Effector memory CD8-positive, alpha-beta T cell (primary cell): Measurements from ENCODE around the gene SRI.
"Not testable (repeated sequence)": the region's sequence is repeated elsewhere in the genome, so short reads cannot be mapped to it uniquely, and the experiment has no call there.

Experiments used
- ATAC-seq: fragments of 150-1000 bp; cut with Tn5 transposase; replicated peaks from 2 replicates; pipeline ENCODE4 v1.10.0; 2021; ENCODE audit warnings: mild to moderate bottlenecking, moderate library complexity
- DNase-seq, 3 experiments: peaks; one replicate each; pipeline ENCODE4 v3.0.0; 2021
- H3K27ac Mint-ChIP-seq, 2 donors: one replicate each; pipeline ENCODE4 v1.8.0; 2022; ENCODE audit warnings: mild to moderate bottlenecking in 2 of 2, mixed read lengths in 2 of 2, moderate library complexity in 2 of 2
- H3K27me3 Mint-ChIP-seq, 2 donors: one replicate each; pipeline ENCODE4 v1.8.0; 2022; ENCODE audit warnings: mixed read lengths in 2 of 2
- H3K36me3 Mint-ChIP-seq: one replicate; pipeline ENCODE4 v1.8.0; 2022; ENCODE audit warnings: mild to moderate bottlenecking, moderate library complexity, mixed read lengths; ENCODE audit not compliant: insufficient read depth
- H3K4me1 Mint-ChIP-seq, 2 donors: one replicate each; pipeline ENCODE4 v1.8.0; 2022; ENCODE audit warnings: low read depth in 2 of 2, mixed read lengths in 2 of 2
- H3K4me3 Mint-ChIP-seq, 2 donors: one replicate each; pipeline ENCODE4 v1.8.0; 2022; ENCODE audit warnings: mild to moderate bottlenecking in 2 of 2, mixed read lengths in 2 of 2, moderate library complexity in 2 of 2
- H3K9me3 Mint-ChIP-seq, 2 donors: one replicate each; pipeline ENCODE4 v1.8.0; 2022; ENCODE audit warnings: mixed read lengths in 2 of 2
- total RNA-seq, 9 experiments: gene quantifications; one replicate each; lab custom pipeline; 2026; lab: John Stamatoyannopoulos, UW

SRI gene, protein sequence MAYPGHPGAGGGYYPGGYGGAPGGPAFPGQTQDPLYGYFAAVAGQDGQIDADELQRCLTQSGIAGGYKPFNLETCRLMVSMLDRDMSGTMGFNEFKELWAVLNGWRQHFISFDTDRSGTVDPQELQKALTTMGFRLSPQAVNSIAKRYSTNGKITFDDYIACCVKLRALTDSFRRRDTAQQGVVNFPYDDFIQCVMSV
- total RNA-seq: 20.8 to 98.4 (median 58.9) reads per million in 9 experiments

DNA sequence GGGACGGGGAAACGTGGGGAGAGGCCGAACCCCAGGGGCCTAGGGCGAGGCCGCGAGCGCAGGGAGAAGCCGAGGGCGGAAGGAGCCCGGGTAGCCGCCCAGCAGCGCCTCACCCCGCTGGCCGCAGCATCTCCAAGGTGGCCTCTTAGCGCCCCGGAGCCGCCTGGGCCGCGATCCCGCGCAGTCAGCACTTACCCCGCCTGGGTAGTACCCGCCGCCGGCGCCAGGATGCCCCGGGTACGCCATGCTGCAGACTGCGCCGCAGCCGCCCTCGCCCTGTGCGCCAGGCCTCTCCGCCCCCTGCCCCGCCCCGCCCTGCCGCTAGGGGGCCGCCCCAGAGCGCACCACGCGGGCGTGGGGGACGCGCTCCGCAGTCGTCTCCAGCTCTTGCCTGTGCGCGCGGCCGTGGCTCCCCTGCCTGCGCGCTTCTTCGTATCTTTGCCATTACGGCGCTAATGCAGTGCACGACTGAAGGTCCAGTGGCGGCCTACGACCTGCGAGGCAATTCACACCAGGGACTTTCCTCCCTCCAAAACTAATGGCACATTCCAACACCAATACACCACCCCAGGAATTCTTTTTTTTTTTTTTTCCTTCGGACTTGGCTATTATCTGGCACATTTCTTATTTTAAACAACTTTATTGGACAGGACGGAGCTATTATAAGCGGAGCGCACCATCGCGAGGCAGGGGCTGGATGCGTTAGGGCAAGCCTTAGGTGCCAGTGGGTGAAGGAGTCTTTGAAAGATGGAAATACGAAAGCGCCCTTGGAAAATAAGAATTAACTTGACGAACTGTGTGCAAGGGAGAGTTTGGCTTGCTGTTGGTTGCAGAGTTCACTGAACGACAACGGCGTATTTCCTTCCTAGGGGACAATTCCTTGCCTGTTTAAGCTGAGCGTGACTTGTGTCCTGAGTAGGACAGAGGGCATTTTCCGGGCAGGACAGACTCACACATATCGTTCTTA, at the start of gene SRI:
Gene SRI (minus strand): TSS at position 258 of the 967 bp plus-strand sequence. CDS start 12 bp downstream, at position 246.
- peak within 1 kb of the TSS; percentile 96 to 98 for H3K27ac Mint-ChIP-seq
- DNase-seq: peak; percentile 87 to 94 (median 92)
- H3K4me3 Mint-ChIP-seq: peak within 1 kb of the TSS; percentile 97
- ATAC-seq: peak; percentile 91
- no peaks in the 10 kb centered on the region for H3K27me3 Mint-ChIP-seq
- H3K4me1 Mint-ChIP-seq: peaks cover 25 to 37% of the 10 kb centered on the region in 2 donors
- H3K36me3 Mint-ChIP-seq: peaks cover 4% of the 10 kb centered on the region
- no peaks in the 10 kb centered on the region for H3K9me3 Mint-ChIP-seq

DNA sequence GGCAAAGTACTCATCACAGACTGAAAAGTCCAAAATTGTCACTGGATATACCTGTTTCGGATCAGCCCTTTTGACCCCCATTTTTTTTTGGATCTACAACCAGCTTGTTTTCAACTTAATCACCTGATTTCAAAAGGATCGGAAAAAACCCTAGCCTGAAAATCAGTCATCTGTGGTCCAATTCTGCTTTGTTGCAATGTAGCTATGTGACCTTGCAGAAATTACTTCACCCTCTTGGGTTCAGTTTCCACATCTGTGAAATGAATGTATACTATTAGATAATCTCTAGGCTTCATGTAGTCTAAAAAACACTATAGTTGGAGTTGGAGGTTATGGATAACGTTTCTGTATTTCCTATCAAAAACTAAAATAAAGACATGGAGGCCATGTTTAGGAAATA, 49.7 kb upstream of the SRI start:
- Mint-ChIP-seq H3K4me1 (no peaks in the 10 kb centered on the region), H3K4me3 (no peak overlapping the region)

DNA sequence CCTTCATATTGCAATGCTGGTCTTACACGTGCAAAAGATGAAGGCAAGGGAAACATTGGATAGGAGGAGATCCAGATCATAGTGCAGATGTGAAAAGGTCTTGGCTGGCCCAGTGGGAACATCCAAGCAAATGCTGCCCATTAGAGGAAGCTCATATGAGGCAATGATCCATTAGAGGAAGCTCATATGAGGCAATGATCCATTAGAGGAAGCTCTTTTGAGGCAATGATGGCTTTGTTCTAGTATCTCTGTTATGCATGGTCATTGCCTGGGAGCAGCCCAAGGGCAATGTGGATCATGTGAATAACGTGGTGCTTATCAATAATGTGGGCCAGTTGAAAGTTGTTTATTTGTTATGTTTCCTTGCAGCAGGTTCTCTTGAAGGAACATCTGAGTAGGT, 49.0 kb upstream of the SRI start:
- Mint-ChIP-seq H3K27me3 (peaks cover 6 to 14% of the 10 kb centered on the region in 2 donors), H3K27ac (no peak overlapping the region), H3K4me1 (no peaks in the 10 kb centered on the region), H3K9me3 (no peaks in the 10 kb centered on the region), H3K36me3 (no peaks in the 10 kb centered on the region), H3K4me3 (no peak overlapping the region)
- DNase-seq: no peak
- ATAC-seq: no peak

More for the DNA sequence above, 49.7 kb upstream of the SRI start:
- Mint-ChIP-seq H3K9me3 (no peaks in the 10 kb centered on the region), H3K27ac (no peak overlapping the region), H3K36me3 (no peaks in the 10 kb centered on the region), H3K27me3 (peaks cover 12 to 13% of the 10 kb centered on the region in 2 donors)
- no peak for DNase-seq
- no peak for ATAC-seq

DNA sequence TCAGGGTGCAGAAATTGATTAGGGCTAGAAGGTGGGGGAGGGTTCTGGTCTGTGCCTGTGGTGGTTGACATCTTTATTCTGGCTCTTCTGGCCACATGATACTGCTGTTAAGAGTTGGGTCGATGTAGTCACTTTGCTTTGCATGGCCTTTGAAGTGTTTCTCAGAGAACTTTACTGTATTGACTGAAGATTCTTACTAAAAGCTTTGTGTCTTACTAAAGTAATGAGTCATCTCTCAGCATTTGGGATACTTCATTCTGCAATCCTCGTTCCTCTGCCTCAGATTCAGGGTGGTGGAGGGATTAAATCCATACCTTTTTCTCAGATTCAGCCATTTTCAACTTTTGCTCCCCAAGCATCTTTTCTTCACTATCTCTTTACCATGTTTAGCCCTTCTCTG, 48.2 kb upstream of the SRI start:
- Mint-ChIP-seq H3K27me3 (peaks cover 0 to 14% of the 10 kb centered on the region in 2 donors), H3K4me1 (no peaks in the 10 kb centered on the region), H3K27ac (no peak overlapping the region), H3K36me3 (no peaks in the 10 kb centered on the region), H3K9me3 (no peaks in the 10 kb centered on the region), H3K4me3 (no peak overlapping the region)
- no peak for ATAC-seq
- DNase-seq: no peak

DNA sequence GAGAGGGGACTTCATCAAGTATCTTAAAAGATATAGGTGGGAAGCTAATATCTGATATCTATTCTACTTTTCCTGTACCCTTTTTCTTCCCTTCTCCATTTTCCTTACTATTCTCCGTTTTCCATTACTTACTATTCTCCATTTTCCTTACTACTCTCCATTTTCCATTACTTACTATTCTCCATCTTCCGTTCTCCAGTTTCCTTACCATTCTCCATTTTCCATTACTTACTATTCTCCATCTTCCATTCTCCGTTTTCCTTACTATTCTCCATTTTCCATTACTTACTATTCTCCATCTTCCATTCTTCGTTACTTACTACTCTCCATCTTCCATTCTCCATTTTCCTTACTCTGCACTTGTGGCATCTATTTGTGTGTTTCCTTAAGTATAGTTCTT, 47.6 kb upstream of the SRI start:
- DNase-seq (no peak), ATAC-seq (no peak)
- H3K4me3 Mint-ChIP-seq: no peak overlapping the region
- H3K27me3 Mint-ChIP-seq: peaks cover 0 to 14% of the 10 kb centered on the region in 2 donors
- H3K27ac Mint-ChIP-seq: no peak overlapping the region
- no peaks in the 10 kb centered on the region for H3K4me1 Mint-ChIP-seq
- H3K9me3 Mint-ChIP-seq: no peaks in the 10 kb centered on the region
- H3K36me3 Mint-ChIP-seq: no peaks in the 10 kb centered on the region

DNA sequence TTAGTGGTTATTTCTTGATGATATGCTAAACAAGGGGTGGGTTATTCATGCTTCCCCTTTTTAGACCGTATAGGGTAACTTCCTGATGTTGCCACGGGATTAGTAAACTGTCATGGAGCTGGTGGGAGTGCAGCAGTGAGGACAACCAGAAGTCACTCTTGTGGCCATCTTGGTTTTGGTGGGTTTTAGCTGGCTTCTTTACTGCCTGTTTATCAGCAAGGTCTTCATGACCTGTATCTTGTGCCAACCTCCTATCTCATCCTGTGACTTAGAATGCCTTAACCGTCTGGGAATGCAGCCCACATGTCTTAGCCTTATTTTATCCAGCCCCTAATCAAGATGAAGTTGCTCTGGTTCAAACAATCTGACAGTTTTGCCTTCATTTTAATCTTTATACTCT, 45.1 kb upstream of the SRI start:
- H3K9me3 Mint-ChIP-seq, DNase-seq, H3K27ac Mint-ChIP-seq, H3K4me1 Mint-ChIP-seq, H3K4me3 Mint-ChIP-seq, ATAC-seq, H3K36me3 Mint-ChIP-seq: not testable (repeated sequence)
- peaks cover 0 to 14% of the 10 kb centered on the region in 2 donors for H3K27me3 Mint-ChIP-seq

DNA sequence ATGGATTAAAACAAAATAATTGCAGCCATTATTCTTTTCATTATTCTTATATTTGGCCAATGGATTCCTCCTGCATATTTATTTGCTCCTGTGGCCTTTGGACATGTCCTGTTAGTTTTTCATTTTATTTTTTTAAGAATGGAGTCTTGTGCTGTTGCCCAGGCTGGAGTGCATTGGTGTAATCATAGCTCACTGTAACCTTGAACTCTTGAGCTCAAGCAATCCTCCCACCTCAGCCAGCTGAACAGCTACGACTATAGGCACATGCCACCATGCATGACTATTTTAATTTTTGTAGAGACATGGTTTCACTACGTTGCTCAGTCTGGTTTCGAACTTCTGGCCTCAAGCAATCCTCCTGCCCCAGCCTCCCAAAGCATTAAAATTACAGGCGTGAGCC, 42.7 kb upstream of the SRI start:
- no peak for DNase-seq
- Mint-ChIP-seq H3K36me3 (no peaks in the 10 kb centered on the region), H3K9me3 (no peaks in the 10 kb centered on the region), H3K27ac (no peak overlapping the region), H3K4me3 (no peak overlapping the region), H3K27me3 (peaks cover 8 to 18% of the 10 kb centered on the region in 2 donors), H3K4me1 (no peaks in the 10 kb centered on the region)
- ATAC-seq: no peak

DNA sequence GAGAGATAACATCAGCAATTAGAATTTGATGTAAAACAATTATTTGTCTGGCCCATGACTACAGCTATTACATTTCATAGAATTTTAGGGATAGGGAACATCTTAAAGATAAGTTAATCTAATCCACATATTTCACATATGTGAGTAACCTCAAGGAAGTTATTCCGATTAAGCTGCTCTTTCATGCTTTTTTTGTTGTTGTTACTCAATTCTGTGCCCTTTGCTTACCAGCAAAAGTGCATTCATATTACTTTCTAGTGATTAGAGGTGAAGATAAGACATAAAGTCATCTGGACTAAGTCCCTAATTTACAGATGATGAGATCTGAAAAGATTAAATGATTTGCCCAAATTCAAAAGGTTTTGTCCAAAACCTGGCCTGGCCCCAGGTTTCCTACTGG, 40.9 kb upstream of the SRI start:
- Mint-ChIP-seq H3K36me3 (no peaks in the 10 kb centered on the region), H3K9me3 (no peaks in the 10 kb centered on the region), H3K27me3 (peaks cover 11 to 21% of the 10 kb centered on the region in 2 donors), H3K4me3 (no peak overlapping the region), H3K27ac (no peak overlapping the region), H3K4me1 (no peaks in the 10 kb centered on the region)
- ATAC-seq: no peak
- DNase-seq: no peak

DNA sequence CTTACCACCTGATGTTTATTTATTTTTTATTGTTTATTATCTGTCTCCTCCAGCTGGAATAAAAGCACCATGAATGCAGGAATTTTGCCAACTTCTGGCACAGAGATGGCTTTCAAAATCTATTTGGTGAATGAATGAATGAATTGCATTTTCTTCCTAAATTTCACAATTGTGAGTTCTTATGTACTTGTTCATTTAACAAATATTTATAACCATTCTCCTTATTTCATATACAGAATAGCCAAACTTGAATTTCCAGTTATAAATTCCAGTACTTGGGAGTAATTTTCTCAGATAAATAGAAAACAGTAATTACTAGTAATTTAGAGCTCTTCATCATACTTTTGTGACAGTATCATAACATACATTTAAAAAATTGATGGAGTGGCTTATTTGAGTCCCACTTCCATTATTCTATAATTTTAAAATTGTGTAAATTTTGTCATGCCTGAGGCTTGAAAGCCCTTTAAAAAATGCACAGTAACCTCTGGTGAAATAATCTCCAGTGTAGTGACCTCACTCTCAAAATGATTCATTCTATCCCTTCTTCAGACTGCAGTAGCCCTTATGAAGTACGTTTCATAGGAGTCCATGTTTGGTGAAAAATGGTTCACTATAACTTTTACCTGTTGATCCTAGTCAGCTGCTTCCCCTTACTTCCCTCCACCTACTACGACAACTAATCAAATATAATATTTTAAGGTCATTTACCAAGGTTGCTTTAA, 40.0 kb upstream of the SRI start:
- no peak for ATAC-seq
- H3K4me1 Mint-ChIP-seq: no peaks in the 10 kb centered on the region
- peaks cover 11 to 16% of the 10 kb centered on the region in 2 donors for H3K27me3 Mint-ChIP-seq
- no peaks in the 10 kb centered on the region for H3K36me3 Mint-ChIP-seq
- H3K27ac Mint-ChIP-seq: no peak overlapping the region
- H3K9me3 Mint-ChIP-seq: no peaks in the 10 kb centered on the region
- DNase-seq: no peak
- H3K4me3 Mint-ChIP-seq: no peak overlapping the region

DNA sequence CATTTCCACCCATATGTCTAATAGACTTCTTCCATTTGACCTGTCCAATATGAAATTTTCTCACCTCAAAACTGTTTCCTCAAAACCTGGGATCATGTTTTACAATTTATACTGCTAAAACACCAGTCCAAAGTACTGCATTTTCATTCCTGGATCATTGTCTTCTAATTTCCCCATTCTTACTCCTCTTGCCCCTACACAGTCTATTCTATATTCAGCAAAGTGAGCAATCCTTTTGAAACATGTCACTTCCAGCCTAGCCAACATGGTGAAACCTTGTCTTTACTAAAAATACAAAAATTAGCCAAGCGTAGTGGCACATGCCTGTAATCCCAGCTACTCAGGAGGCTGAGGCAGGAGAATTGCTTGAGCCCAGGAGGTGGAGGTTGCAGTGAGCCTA, 38.5 kb upstream of the SRI start:
- H3K9me3 Mint-ChIP-seq: peaks cover 7 to 10% of the 10 kb centered on the region in 2 donors
- not testable (repeated sequence) for ATAC-seq, H3K27ac Mint-ChIP-seq

DNA sequence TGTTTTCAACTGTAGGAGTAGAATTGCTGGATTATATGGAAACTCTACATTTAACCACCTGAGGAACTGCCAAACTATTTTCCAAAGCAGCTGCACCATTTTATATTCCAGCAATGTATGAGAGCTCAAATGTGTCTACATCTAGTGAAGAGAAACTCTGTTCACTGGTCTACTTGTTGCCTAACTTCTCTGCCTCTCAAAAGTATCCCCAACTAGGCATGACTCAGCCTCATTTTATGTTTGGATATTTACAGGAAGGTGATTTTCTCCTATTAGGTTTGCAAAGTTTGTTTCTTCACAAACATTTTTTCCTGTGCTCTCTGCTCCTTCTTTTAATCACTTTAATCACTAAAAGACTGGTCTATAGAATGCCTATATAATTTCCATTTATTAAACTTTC, 37.1 kb upstream of the SRI start:
- Mint-ChIP-seq H3K27me3 (peaks cover 11 to 13% of the 10 kb centered on the region in 2 donors), H3K9me3 (peaks cover 7 to 10% of the 10 kb centered on the region in 2 donors), H3K27ac (no peak overlapping the region), H3K4me3 (no peak overlapping the region), H3K4me1 (no peaks in the 10 kb centered on the region), H3K36me3 (no peaks in the 10 kb centered on the region)
- ATAC-seq (no peak), DNase-seq (no peak)

More for the DNA sequence above, 38.5 kb upstream of the SRI start:
- not testable (repeated sequence) for H3K4me1 Mint-ChIP-seq, H3K36me3 Mint-ChIP-seq, DNase-seq, H3K4me3 Mint-ChIP-seq
- peaks cover 11 to 13% of the 10 kb centered on the region in 2 donors for H3K27me3 Mint-ChIP-seq

DNA sequence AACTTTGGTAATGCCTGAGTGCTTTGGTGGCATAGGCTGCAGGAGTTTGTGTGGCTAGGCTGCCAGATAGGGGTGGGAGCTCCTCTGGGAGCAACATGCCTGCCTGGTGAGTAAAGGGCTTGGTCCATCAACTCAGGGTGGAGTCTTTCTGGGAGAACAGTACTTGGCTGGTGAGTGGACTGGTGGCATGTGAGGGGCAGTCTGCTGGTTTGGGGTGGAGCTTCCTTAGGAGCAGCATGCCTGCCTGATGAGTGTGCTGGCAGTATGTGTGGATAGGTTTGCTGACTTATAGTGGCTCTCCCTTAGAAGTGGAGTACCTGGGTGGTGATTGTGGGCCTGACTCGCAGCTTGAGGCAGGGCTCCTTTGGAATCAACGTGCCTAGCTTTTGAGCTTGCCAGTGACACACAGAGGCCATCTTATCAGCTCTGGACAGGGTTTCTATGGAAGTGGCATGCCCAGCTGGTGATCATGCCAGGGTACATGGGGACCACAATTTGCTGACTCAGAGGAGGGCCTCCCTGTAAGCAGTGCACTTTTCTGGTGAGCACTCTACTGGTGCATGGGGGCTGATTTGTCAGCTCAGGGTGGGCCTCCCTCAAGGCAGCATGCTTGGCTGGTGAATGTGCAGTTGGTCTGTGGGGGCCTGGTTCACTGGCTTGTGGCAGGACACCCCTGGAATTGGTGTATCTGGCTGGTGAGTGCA, 35.0 kb upstream of the SRI start:
- no peak for ATAC-seq
- DNase-seq: no peak
- Mint-ChIP-seq H3K36me3 (no peaks in the 10 kb centered on the region), H3K4me3 (no peak overlapping the region), H3K4me1 (no peaks in the 10 kb centered on the region), H3K9me3 (peaks cover 7 to 10% of the 10 kb centered on the region in 2 donors), H3K27ac (no peak overlapping the region), H3K27me3 (peaks cover 19 to 21% of the 10 kb centered on the region in 2 donors)

DNA sequence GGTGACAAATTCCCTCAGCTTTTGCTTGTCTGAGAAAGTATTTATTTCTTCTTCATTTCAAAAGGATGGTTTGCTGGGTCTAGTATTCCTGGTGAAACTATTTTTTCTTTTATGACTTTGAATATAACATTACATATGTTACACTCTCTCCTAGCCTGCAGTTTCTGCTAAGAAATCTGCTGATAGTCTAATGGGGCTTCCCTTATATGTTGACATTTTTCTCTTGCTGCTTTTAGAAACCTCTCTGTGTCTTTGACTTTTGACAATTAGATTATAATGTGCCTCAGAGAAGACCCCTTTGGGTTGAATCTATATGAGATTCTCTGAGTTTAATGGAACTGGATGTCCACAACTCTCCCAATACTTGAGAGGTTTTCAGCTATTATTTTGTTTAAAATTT, 33.8 kb upstream of the SRI start:
- no peak overlapping the region for H3K4me3 Mint-ChIP-seq
- ATAC-seq: no peak
- no peaks in the 10 kb centered on the region for H3K4me1 Mint-ChIP-seq
- H3K36me3 Mint-ChIP-seq: no peaks in the 10 kb centered on the region
- peaks cover 7 to 10% of the 10 kb centered on the region in 2 donors for H3K9me3 Mint-ChIP-seq
- H3K27me3 Mint-ChIP-seq: peaks cover 19 to 21% of the 10 kb centered on the region in 2 donors
- no peak for DNase-seq
- H3K27ac Mint-ChIP-seq: no peak overlapping the region
